Immature natural killer cell (primary cell): ENCODE results near the gene MRPS33. TPM values are rescaled to one million over a fixed set of nuclear protein-coding genes. Genes with fewer than 3 reads are reported as not detected.
A peak's percentile ranks its signal among the peaks of the same experiment; 100 is the strongest.

Experiments used
- DNase-seq, 3 donors: peaks; one replicate each; pipeline ENCODE4 v3.0.0; 2022; ENCODE audit warnings: mixed read lengths in 1 of 3
- H3K27ac Mint-ChIP-seq, 6 donors: one replicate each; pipeline ENCODE4 v1.8.0; 2020; ENCODE audit warnings: mixed read lengths in 6 of 6, mild to moderate bottlenecking in 5 of 6, inconsistent platforms in 4 of 6, moderate library complexity in 3 of 6
- H3K27me3 Mint-ChIP-seq, 3 donors: one replicate each; pipeline ENCODE4 v1.8.0; 2020 to 2021; ENCODE audit warnings: low read depth in 3 of 3, mild to moderate bottlenecking in 3 of 3, mixed read lengths in 3 of 3, moderate library complexity in 3 of 3, inconsistent platforms in 1 of 3
- H3K36me3 Mint-ChIP-seq, 3 donors: one replicate each; pipeline ENCODE4 v1.8.0; 2020; ENCODE audit warnings: mixed read lengths in 3 of 3, inconsistent platforms in 2 of 3, mild to moderate bottlenecking in 2 of 3
- H3K4me1 Mint-ChIP-seq, 2 donors: one replicate each; pipeline ENCODE4 v1.8.0; 2020; ENCODE audit warnings: inconsistent platforms in 2 of 2, mild to moderate bottlenecking in 2 of 2, mixed read lengths in 2 of 2, moderate library complexity in 1 of 2
- H3K4me3 Mint-ChIP-seq, 5 donors: one replicate each; pipeline ENCODE4 v1.8.0; 2020; ENCODE audit warnings: mild to moderate bottlenecking in 5 of 5, mixed read lengths in 5 of 5, inconsistent platforms in 3 of 5, moderate library complexity in 3 of 5
- H3K9me3 Mint-ChIP-seq, 6 donors: one replicate each; pipeline ENCODE4 v1.8.0; 2020; ENCODE audit warnings: mild to moderate bottlenecking in 6 of 6, mixed read lengths in 6 of 6, inconsistent platforms in 4 of 6, moderate library complexity in 3 of 6
- polyA plus RNA-seq, 3 donors: library from polyadenylated mRNA; unstranded; fragments of 300-500 nt; fragmentation: Illumina TruSeq; gene quantifications; one replicate each; pipeline ENCODE4 v1.2.3, GENCODE V29; 2021

The MRPS33 gene
- polyA plus RNA-seq, 3 donors from 2014 or later, result 28.9 to 51.3 (median 46.9) TPM

- H3K4me1 Mint-ChIP-seq, result no peaks in the 10 kb centered on the region
- H3K27me3 Mint-ChIP-seq, result peaks cover 0 to 8% (median 6%) of the 10 kb centered on the region in 3 donors
- no peak overlapping the region for H3K4me3 Mint-ChIP-seq
- peaks cover 0 to 4% (median 0%) of the 10 kb centered on the region in 3 donors for H3K36me3 Mint-ChIP-seq
- no peak overlapping the region for H3K27ac Mint-ChIP-seq
- H3K9me3 Mint-ChIP-seq, result no peaks in the 10 kb centered on the region
- DNase-seq, result no peak
These were observed 16.0 kb downstream of the MRPS33 start for GRCh38 chr7:140998715-140999114.

- H3K4me3 Mint-ChIP-seq, result no peak overlapping the region
- no peaks in the 10 kb centered on the region for H3K9me3 Mint-ChIP-seq
- H3K36me3 Mint-ChIP-seq, result peaks cover 0 to 4% (median 0%) of the 10 kb centered on the region in 3 donors
- H3K4me1 Mint-ChIP-seq, result no peaks in the 10 kb centered on the region
- H3K27ac Mint-ChIP-seq, result peak overlapping the region in 1 of 6 donors; percentile 15
- H3K27me3 Mint-ChIP-seq, result peaks cover 0 to 6% (median 4%) of the 10 kb centered on the region in 3 donors
- DNase-seq, result no peak
These were observed 22.3 kb downstream of the MRPS33 start for GRCh38 chr7:140992422-140992821.

GRCh38 chr7:140990193-140990962 lies 24.4 kb downstream of the MRPS33 start:
- H3K27me3 Mint-ChIP-seq, result peaks cover 0 to 2% (median 2%) of the 10 kb centered on the region in 3 donors
- H3K27ac Mint-ChIP-seq, result no peak overlapping the region
- no peaks in the 10 kb centered on the region for H3K9me3 Mint-ChIP-seq
- no peak for DNase-seq
- no peaks in the 10 kb centered on the region for H3K36me3 Mint-ChIP-seq
- H3K4me3 Mint-ChIP-seq, result no peak overlapping the region
- H3K4me1 Mint-ChIP-seq, result no peaks in the 10 kb centered on the region

- Mint-ChIP-seq H3K27me3 (peaks cover 0 to 4% (median 2%) of the 10 kb centered on the region in 3 donors), H3K27ac (no peak overlapping the region), H3K9me3 (no peaks in the 10 kb centered on the region), H3K4me3 (no peak overlapping the region), H3K36me3 (no peaks in the 10 kb centered on the region), H3K4me1 (no peaks in the 10 kb centered on the region)
- DNase-seq, result no peak
These were observed 25.7 kb downstream of the MRPS33 start for GRCh38 chr7:140989068-140989467.

GRCh38 chr7:140983802-140984201 lies 30.9 kb downstream of the MRPS33 start:
- Mint-ChIP-seq H3K4me3 (no peak overlapping the region), H3K36me3 (no peaks in the 10 kb centered on the region), H3K9me3 (no peaks in the 10 kb centered on the region), H3K4me1 (peaks cover 21 to 25% of the 10 kb centered on the region in 2 donors), H3K27me3 (peaks cover 0 to 2% (median 2%) of the 10 kb centered on the region in 3 donors), H3K27ac (no peak overlapping the region)
- DNase-seq, result no peak

- peaks cover 26 to 29% of the 10 kb centered on the region in 2 donors for H3K4me1 Mint-ChIP-seq
- peak; percentile 40 to 60 (median 59) for DNase-seq
- peak overlapping the region in 4 of 5 donors; percentile 3 to 81 (median 66) for H3K4me3 Mint-ChIP-seq
- no peaks in the 10 kb centered on the region for H3K36me3 Mint-ChIP-seq
- peaks cover 0 to 2% (median 2%) of the 10 kb centered on the region in 3 donors for H3K27me3 Mint-ChIP-seq
- H3K9me3 Mint-ChIP-seq, result no peaks in the 10 kb centered on the region
- H3K27ac Mint-ChIP-seq, result peak overlapping the region; percentile 62 to 89 (median 79)
These were observed 32.2 kb downstream of the MRPS33 start for GRCh38 chr7:140982508-140982907.

- H3K4me3 Mint-ChIP-seq, result peak overlapping the region in 4 of 5 donors; percentile 18 to 81 (median 32)
- no peaks in the 10 kb centered on the region for H3K36me3 Mint-ChIP-seq
- no peak for DNase-seq
- no peaks in the 10 kb centered on the region for H3K9me3 Mint-ChIP-seq
- peak overlapping the region in 4 of 6 donors; percentile 48 to 83 (median 58) for H3K27ac Mint-ChIP-seq
- peaks cover 0 to 2% (median 2%) of the 10 kb centered on the region in 3 donors for H3K27me3 Mint-ChIP-seq
- peaks cover 31 to 35% of the 10 kb centered on the region in 2 donors for H3K4me1 Mint-ChIP-seq
These were observed 32.8 kb downstream of the MRPS33 start for GRCh38 chr7:140981951-140982350.

- Mint-ChIP-seq H3K36me3 (no peaks in the 10 kb centered on the region), H3K4me3 (peak overlapping the region in 2 of 5 donors; percentile 30 to 46), H3K27ac (peak overlapping the region in 5 of 6 donors; percentile 1 to 83 (median 57)), H3K27me3 (peaks cover 0 to 3% (median 0%) of the 10 kb centered on the region in 3 donors), H3K9me3 (no peaks in the 10 kb centered on the region), H3K4me1 (peaks cover 28 to 35% of the 10 kb centered on the region in 2 donors)
- DNase-seq, result no peak
These were observed 37.0 kb downstream of the MRPS33 start for GRCh38 chr7:140977741-140978140.

GRCh38 chr7:140972876-140973829 lies 41.6 kb downstream of the MRPS33 start:
- DNase-seq, result no peak
- H3K27me3 Mint-ChIP-seq, result peaks cover 0 to 3% (median 0%) of the 10 kb centered on the region in 3 donors

GRCh38 chr7:140972344-140972743 lies 42.4 kb downstream of the MRPS33 start:
- Mint-ChIP-seq H3K36me3 (no peaks in the 10 kb centered on the region), H3K27ac (no peak overlapping the region), H3K9me3 (no peaks in the 10 kb centered on the region), H3K27me3 (peaks cover 0 to 4% (median 3%) of the 10 kb centered on the region in 3 donors), H3K4me3 (no peak overlapping the region), H3K4me1 (peaks cover 7 to 11% of the 10 kb centered on the region in 2 donors)
- no peak for DNase-seq

More at GRCh38 chr7:140972876-140973829, 41.6 kb downstream of the MRPS33 start:
- no peaks in the 10 kb centered on the region for H3K36me3 Mint-ChIP-seq
- no peak overlapping the region for H3K27ac Mint-ChIP-seq
- no peak overlapping the region for H3K4me3 Mint-ChIP-seq
- peaks cover 13 to 17% of the 10 kb centered on the region in 2 donors for H3K4me1 Mint-ChIP-seq
- no peaks in the 10 kb centered on the region for H3K9me3 Mint-ChIP-seq

- DNase-seq, result no peak
- Mint-ChIP-seq H3K36me3 (no peaks in the 10 kb centered on the region), H3K4me3 (no peak overlapping the region), H3K27me3 (peaks cover 0 to 4% (median 0%) of the 10 kb centered on the region in 3 donors), H3K27ac (no peak overlapping the region), H3K9me3 (no peaks in the 10 kb centered on the region), H3K4me1 (no peaks in the 10 kb centered on the region)
These were observed 47.3 kb downstream of the MRPS33 start for GRCh38 chr7:140967438-140967837.

GRCh38 chr7:140966561-140967233 lies 48.1 kb downstream of the MRPS33 start:
- H3K4me1 Mint-ChIP-seq, result no peaks in the 10 kb centered on the region
- no peak overlapping the region for H3K27ac Mint-ChIP-seq
- H3K27me3 Mint-ChIP-seq, result peaks cover 0 to 4% (median 0%) of the 10 kb centered on the region in 3 donors
- no peak overlapping the region for H3K4me3 Mint-ChIP-seq
- H3K9me3 Mint-ChIP-seq, result no peaks in the 10 kb centered on the region
- H3K36me3 Mint-ChIP-seq, result no peaks in the 10 kb centered on the region
- DNase-seq, result no peak

GRCh38 chr7:140961117-140961516 lies 53.6 kb downstream of the MRPS33 start:
- Mint-ChIP-seq H3K9me3 (no peaks in the 10 kb centered on the region), H3K27ac (no peak overlapping the region), H3K36me3 (no peaks in the 10 kb centered on the region), H3K4me1 (no peaks in the 10 kb centered on the region), H3K27me3 (no peaks in the 10 kb centered on the region), H3K4me3 (no peak overlapping the region)
- DNase-seq, result no peak
